HG03159 (cell line): ENCODE data around the gene PPP1R14C.
"Not testable (repeated sequence)": the region's sequence is repeated elsewhere in the genome, so short reads cannot be mapped to it uniquely, and the experiment has no call there.

Experiments
- ATAC-seq: cut with Tn5 transposase; IDR thresholded peaks from one replicate; pipeline ENCODE4 v1.9.1; 2021; ENCODE audit warnings: mild to moderate bottlenecking, moderate library complexity; ENCODE audit not compliant: unreplicated experiment

The PPP1R14C gene

DNA sequence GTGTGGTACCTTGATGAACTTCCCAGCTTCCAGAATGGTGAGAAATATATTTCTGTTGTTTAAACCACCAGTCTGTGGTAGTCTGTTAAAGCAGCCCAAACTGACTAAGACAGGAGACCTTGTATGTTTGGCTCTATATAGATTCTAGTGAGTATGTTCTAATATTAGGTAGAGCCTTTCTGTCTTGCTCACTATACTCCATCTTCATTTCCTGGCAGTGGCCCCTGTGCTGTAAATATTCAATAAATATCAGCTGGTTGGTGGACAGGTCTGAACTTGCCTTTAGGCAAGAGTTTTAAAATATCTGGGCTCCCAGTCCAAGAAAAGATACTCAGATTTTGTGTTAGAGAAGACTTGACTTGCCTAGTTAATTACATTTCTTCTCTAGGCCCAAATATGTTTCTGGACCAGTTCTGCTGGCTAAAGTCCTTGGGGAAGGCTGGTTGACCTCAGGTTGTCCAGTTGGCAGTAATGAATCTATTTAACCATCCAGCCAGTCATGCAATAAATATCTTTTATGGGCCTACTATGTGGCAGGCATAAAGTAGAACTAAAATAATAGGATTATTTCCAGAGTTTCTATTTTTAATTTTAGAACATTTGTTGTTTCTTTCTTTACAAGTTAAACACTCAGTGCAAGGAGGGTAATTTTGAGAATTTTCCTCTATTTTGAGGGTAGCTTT, 22.3 kb downstream of the PPP1R14C start:
- ATAC-seq: no peak

DNA sequence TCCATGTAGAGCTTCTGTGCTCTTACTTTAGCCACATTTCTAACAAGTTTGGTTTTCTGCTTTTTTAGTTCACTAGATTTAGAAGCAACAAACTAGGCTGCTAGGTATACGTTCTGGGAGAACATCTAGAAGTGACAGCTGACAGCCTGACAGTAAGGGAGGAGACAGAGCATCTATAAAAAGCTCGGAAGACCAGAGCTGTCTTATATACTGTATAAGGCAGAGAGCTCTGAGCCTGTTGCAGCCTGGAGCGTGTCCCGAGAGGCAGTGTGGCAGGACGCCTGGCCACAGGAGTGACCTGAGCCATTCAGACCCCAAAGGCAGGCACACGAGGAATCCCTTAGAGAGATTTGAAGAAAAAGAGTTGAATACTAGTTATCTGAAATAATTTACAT, 24.6 kb downstream of the PPP1R14C start:
- no peak for ATAC-seq

DNA sequence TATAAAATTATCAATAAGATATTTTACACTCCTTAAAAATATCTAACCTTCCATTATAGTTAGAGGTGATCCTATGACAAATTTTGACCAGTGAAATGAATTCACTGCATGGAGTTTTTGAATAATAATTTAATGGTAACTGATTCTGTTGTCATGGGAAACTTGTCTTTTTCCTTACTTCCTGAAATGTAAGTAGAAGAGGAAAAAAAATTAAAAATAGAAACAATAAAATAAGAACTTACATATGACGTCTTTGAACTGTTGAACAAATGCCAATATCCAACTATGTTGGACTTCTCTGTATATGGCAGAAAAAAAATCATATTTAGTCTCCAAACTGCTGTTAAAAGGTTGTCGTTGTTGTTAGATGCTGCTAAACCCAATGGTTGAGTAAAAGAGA, 26.3 kb downstream of the PPP1R14C start:
- ATAC-seq: no peak

DNA sequence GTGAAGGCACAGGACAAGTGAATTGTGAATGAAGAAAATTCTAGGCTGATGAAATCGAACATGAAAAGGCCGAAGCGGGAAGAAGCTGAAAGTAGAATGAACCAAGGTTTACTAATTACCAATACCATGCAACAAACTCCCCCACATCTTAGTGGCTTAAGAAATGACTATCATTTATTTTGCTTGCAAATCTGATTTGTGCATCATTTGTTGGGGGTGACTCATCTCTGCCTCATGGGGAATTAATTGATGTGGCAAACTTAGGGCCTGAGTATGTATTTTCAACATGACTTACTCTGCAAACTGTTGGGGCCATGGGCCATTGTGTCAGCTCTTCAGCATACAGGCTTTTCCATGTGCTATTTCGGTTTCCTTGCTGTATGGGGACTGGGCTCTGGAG, 26.8 kb downstream of the PPP1R14C start:
- ATAC-seq: no peak

DNA sequence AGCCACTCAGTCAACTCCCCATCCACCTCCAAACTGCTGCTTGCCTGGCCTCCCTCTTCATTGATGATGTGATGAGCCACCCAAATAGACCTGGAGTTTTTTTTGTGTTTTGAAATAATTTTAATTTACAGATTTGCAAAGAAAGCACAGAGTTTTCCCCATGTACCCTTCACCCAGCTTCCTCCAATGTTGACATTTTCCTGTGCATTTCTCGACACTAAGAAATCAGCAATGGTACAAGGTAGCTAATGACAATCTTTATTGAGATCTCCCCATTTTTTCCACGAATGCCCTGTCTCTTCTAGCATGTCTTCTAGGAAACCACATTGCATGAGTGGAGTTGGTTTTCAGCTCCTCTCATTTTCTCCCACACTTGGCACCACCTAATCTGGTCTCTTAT, 30.1 kb downstream of the PPP1R14C start:
- ATAC-seq: no peak

DNA sequence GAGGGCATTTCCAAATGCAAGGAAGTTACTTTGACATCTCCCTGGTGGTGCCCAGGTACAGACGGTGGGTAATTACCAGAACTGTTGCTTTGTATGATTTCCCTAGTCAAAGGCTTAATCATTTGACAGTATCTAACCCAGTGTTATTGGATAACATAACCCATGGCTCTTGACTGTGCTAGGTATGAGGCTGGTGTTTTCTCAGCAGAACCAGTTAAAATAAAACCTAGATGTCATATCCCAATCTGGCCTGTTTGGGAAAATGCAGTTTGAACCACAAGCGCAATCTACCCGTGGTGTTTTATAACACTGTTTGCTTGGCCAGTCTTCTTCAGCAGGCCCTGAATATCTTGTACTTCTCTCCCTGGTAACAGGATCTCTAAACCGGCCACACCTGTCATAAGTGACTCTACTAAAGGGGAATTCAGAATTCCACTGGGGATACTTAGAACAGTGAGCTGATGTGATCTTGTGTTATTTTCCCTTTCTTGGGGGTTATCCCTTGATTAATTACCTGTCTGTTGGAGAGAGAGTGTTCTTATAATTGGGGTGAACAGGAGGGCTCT, 32.8 kb downstream of the PPP1R14C start:
- no peak for ATAC-seq

DNA sequence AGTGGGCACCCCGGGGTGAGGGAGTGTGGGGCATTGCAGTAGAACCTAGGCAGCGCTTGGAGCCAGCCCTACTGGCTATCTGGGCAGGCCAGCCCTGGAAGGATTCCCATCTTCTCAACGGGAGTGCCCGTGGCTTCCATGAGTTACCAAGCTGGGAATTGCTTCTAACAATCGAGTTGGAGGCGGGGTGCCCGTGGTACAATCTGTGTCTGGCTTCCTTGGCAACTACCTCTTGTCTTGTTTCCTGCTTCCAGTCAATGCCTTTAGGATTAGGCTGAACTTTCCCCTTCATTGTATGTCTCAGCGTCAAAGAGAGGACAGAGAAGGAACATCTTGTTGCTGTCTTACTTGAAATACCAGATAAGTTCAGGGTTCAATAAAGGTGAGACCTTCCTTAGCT, 33.3 kb downstream of the PPP1R14C start:
- ATAC-seq: no peak

DNA sequence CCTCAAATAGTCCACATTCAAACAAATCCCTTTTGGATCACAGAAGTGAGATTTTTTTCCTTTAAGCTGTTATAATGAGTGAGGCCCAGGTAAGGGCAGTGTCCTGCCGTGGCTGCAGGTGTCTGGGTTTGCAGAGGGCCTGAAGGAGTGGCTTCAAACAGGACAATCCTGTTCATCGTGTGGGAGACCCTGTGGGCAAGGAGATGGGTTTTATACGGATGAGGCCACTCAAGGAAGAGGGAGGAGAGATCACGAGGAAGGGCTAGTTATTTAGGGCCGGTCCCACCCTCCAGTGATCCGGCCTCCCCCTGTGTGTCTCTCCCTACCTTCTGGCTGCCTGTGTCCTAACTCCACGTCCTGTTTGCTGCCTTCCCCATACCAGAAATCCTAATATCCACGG, 33.8 kb downstream of the PPP1R14C start:
- no peak for ATAC-seq

DNA sequence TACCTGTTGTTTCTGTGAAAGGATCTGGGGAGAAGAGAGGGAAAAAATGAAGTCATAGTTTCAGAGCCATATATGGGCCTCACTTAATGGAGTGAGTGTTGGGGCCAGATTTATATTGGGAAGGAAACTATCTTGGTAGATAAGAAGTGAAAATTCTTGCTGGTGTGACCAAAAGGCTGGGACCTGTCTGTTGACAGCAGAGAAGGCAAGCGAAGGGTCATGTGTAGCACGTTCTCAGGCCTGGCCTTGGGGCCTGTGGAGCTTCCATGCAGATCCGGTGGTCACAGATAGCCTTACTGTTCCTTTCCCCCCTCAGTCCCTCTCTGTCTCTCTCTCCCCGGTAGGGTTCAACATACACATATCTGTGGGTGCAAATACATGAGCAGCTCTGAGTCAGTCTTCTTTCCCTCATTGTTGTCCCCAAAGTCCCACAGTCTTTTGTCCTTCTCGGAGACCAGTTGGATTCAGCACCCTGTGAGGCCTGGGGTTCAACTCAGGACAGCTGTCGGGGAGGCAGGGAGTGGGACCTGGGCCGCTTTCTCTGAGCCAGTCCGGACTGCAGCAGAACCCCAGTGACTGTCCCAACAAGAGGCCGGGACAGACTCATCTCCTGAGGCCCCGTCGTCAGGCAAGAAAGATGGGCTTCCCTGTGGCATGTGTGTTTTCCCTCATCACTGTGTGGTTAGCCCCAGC, 34.6 kb downstream of the PPP1R14C start:
- ATAC-seq: no peak

DNA sequence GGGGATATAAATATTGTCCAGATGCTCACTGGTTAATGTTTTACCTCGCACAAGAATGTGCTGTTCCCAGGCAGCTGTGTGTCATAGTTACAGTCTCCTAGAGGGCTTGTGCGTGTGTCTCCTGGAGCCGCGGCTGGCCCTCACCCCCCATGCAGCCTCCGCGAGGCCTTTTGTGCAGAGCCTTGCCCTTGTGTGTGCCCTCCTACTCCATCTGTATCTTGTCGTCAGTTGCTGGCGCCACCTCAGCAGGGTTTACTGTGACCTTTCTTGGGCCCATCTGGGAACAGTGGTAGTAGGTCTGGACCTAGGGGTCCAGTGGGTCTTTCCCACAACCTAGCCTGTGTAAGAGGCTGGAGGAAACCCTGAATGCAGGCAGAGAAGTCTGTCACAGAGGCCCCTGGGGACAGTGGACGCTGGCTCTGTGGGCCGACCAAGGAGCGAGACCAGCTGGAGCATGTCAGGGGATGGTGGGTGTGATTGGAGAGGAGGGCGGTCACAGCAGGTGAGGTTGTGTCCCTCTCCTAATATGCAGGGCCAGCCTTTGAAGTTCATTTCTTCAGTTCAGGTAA, 35.2 kb downstream of the PPP1R14C start:
- ATAC-seq: no peak

DNA sequence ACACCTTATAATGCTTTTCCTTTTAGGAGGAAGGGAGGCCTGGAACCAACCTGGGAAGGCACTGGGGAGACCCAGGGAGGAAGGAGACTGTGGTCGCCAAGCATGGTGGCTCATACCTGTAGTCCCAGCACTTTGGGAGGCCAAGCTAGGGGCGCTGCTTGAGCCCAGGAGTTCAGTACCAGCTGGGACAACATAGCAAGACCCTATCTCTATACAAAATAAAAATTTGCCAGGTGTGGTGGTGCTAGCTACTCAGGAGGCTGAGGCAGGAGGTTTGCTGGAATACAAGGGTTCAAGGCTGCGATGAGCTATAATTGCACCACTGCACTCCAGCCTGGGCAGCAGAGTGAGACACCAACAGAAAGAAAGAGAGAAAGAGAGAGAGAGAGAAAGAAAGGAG, 36.2 kb downstream of the PPP1R14C start:
- no peak for ATAC-seq

DNA sequence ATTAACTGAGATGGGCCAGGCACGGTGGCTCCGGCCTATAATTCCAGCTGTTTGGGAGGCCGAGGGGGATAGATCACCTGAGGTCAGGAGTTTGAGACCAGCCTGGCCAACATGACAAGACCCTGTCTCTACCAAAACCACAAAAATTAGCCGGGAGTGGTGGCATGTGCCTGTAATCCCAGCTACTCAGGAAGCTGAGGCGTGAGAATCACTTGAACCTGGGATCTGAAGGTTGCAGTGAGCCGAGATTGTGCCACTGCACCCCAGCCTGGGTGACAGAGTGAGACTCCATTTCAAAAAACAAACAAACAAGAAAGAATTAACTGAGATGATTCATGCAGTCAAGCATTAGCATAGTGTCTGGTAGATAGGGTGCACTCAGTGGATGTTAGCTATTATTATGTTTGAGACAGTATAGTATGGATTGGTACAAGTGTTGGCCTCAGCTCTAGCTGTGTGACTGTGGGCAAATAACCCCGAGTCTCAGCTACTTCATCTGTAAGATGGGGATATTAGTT, 37.1 kb downstream of the PPP1R14C start:
- not testable (repeated sequence) for ATAC-seq

DNA sequence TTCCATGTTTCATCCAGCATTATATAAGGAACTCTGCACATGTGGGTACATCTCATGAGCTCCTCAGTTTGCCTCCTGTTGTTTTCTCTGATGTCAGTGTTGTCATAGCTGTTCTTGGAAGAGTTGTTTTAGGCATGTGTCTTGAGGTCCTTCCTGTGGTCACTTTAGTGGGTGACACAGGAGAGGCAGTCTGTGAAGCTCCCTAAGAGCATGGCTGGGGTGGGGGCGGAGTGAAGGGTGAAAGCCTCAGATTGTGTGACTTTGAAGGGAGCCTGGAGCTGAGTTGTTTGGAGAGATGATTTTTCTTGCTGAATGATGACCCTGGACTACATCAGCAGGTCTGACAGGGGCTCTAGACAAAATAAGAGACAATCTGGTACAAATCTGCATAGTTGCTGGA, 37.7 kb downstream of the PPP1R14C start:
- ATAC-seq: no peak

DNA sequence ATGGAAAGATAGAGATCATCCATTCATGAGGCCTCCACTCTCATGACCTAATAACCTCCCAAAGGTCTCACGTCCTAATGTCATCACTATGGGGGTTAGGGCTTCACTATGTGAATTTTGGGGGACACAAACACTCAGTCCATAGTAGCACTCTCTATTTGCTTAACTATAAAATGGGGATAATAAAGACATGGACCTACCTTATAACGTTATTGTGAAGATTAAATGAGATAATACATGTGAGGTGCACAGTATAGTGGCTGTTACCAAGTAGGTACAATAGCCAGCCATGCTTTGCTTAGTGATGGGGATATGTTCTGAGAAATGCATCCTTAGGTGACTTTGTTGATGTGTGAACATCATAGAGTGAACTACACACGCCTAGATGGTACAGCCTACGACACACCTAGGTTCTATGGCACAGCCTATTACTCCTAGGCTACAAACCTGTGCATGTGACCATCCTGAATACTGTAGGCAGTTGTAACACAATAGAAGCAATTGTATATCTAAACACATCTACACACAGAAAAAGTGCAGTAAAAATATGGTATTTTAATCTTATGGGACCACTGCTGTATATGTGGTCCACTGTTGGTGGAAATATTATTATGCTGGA, 39.7 kb downstream of the PPP1R14C start:
- no peak for ATAC-seq

DNA sequence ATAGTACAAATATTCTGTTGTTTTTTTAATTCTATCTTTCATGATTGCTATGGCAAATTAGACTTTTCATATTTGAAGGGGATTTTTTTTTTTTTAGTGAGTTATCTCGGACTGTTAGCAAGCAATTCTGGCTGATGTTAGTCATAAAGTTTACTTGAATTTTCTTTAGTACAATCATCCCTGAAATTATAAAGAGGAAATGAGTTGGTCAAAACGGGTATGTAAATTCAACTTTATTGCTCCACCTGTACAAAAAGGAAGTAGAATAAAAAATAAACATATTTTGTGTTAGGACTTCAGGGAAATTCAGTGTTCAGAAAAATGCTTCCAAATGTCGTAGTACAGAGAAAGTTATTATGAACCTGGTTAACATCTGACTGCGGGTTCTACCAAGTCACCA, 40.3 kb downstream of the PPP1R14C start:
- ATAC-seq: no peak

DNA sequence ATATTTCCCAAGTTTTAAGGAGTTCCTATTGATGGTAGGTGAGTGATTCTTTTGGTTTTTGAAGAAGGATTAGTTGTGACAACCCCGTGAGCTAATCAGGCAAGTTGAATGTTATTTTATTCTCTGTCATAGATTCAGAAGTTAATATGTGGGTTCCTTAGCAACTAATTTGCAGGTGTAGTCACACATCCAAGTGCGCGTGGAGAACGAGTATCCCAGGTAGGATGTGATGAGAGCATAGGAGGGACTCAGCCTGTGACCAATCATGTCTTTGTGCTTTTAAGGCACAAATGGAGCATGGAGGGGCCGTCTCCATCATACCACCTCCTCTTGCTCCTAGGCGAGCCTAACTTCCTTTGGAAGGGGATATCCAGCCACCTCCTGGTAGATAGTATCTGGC, 41.1 kb downstream of the PPP1R14C start:
- ATAC-seq: no peak

DNA sequence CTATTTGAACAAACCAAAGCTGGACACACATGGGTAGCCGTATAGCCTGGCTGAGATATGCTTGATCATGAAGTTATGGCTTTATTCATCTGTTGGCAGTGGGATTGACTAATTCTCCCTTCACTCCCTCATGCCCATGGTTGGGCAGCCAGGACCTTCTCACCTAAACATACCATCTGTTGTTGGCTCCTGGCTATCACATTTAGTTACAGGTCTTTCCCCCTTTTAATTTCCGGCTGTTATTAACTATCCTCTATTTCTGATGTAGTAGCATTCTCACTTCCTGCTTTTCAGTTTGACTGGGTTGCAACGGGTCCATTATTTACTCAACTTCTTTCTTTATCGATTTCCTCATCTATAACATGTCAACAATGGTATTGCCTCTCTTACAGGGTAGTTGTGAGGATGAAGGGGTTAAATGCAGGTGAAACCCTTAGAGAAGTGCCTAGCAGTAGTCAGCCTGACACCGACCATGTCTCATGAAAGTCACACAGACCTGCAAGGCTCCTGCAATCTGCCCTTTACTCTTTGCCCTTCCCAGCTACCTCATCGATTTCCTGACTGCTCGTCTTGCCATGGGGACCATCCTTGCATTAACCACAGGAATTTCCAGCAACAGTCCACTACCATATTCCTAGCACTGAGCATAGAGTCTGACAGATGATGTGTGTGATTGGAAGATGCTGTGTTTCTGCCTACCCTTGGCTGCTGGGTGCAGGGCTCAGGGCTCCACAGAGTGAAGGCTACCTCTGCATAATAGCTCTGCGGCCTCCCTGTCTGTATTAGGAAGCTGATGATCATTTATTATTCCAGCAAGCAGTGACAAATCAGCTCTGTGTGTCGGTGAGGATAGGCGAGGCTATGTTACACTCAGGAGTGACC, 42.2 kb downstream of the PPP1R14C start:
- no peak for ATAC-seq

DNA sequence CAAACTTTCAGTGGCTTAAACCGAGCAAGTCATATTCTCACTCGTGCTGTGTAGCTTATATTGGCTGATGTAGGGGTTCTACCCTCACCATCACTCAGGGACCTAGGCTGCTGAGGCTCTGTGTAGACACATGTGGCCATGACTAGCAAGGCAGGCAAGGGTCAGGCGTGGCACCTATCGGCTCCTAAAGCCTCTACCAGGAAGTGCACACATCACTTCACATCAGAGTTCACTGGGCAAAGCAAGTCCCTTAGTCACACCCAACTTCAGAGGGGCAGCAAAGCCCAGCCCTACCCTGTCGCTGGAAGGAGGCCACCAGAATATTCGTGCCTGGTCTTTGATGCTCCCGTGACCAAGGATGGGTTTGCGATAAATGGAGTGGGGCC, 42.9 kb downstream of the PPP1R14C start:
- no peak for ATAC-seq

DNA sequence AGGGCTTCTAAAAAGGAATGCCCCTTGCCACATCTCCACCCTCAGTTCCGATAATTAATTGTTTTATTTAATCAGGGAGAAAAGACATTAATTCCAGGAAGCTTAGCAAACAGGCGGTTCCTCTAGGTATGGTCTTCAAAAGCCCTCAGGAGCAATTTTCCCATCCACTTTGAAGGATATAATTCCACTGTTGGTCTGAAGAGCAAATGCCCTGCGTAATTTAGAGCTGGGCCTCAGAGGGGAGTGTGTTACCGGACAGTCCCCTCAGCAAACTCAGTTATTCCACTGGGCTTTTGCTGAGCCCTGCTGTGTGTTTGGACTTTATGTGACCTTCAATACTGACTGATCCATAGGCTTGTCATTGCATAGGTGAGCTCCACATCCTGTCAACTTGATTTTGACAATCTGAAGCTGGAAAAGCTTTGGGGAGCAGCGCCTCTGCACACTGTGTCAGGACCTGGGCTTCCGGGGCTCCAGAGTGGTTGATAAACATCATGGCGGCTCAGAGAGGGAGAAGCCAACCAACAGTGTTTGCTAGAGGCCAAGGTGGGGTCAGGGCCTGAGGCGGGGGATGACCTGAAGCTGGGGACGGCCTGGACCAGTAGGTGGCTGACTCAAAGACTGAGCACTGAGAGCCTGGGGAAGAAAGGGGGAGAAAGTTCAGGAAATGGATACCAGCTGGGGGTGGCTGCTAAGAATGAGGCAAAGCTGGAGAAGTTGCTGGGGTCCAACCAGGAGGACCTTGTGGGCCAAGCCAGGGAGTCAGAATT, 43.5 kb downstream of the PPP1R14C start:
- no peak for ATAC-seq

DNA sequence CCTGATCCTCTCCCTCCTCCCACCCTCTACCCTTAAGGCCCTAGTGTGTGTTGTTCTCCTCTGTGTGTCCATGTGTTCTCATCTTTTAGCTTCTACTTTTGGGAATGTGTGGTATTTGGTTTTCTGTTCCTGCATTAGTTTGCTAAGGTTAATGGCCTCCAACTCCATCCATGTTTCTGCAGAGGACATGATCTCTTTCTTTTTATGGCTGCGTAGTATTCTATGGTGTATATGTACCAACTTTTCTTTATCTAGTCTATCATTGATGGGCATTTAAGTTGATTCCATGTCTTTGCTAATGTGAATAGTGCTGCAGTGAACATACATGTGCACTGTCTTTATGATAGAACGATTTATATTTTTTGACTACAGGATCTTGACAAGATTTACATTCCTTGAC, 44.6 kb downstream of the PPP1R14C start:
- ATAC-seq: not testable (repeated sequence)
